Choroid plexus epithelial cell (primary cell): ENCODE measurements around the gene DYNLT1.

ENCODE experiments used
- DNase-seq: peaks from one replicate; pipeline ENCODE4 v3.0.0-alpha.2; 2010; ENCODE audit warnings: low read depth
- H3K4me3 ChIP-seq: 2 replicates; pipeline ENCODE4 v1.5.1; 2011; ENCODE audit warnings: low read depth, mild to moderate bottlenecking, control low read depth, low read length, moderate library complexity
- CTCF ChIP-seq: conservative IDR thresholded peaks from 2 replicates; pipeline ENCODE4 v1.5.1; 2011; ENCODE audit warnings: low read depth, mild to moderate bottlenecking, control low read depth, inconsistent platforms, low read length, moderate library complexity

The DYNLT1 gene

GRCh38 chr6:158646023-158646910 lies 1.7 kb upstream of the DYNLT1 start:
- no peak for TF ChIP-seq CTCF
- DNase-seq, result no peak
- H3K4me3 ChIP-seq, result no peak overlapping the region

GRCh38 chr6:158645064-158646022 lies 800 bp upstream of the DYNLT1 start:
- TF ChIP-seq CTCF, result no peak
- peak overlapping the region; percentile 98 for H3K4me3 ChIP-seq
- no peak for DNase-seq

- DNase-seq, result no peak
- TF ChIP-seq CTCF, result no peak
- peak overlapping the region; percentile 98 for H3K4me3 ChIP-seq
Observed at GRCh38 chr6:158643836-158644230, 710 bp downstream of the DYNLT1 start.

GRCh38 chr6:158642097-158642601 lies 2.4 kb downstream of the DYNLT1 start:
- DNase-seq, result peak; percentile 82
- TF ChIP-seq CTCF, result no peak
- H3K4me3 ChIP-seq, result peak overlapping the region; percentile 20

- H3K4me3 ChIP-seq, result no peak overlapping the region
Observed at GRCh38 chr6:158640519-158640918, 4.0 kb downstream of the DYNLT1 start.

GRCh38 chr6:158639056-158639455 lies 5.5 kb downstream of the DYNLT1 start:
- TF ChIP-seq CTCF, result no peak
- DNase-seq, result no peak
- H3K4me3 ChIP-seq, result no peak overlapping the region

More at GRCh38 chr6:158640519-158640918, 4.0 kb downstream of the DYNLT1 start:
- no peak for TF ChIP-seq CTCF
- DNase-seq, result no peak
